ENCODE results near the gene RAB3IL1. TPM values are rescaled to one million over a fixed set of nuclear protein-coding genes. Genes with fewer than 3 reads are reported as not detected.
"Not testable (repeated sequence)": the region's sequence is repeated elsewhere in the genome, so short reads cannot be mapped to it uniquely, and the experiment has no call there.

Gene RAB3IL1
- total RNA-seq: 10 to 100 TPM in 3 of 6 donors, 1 to 10 TPM in 3; 4.4 to 20.7 (median 10.0) TPM

- ATAC-seq (ENCODE audit: low FRiP score in 2 of 2): peak in 1 of 2 donors; percentile 89
- H3K36me3 ChIP-seq: no peaks in the 10 kb centered on the region
- H3K4me1 ChIP-seq: peaks cover 12 to 36% (median 18%) of the 10 kb centered on the region in 4 donors
- peaks cover 0 to 8% (median 3%) of the 10 kb centered on the region in 4 donors for H3K27me3 ChIP-seq
- peak within 1 kb of the TSS in 3 of 4 donors; percentile 37 to 77 (median 72) for H3K27ac ChIP-seq
- DNase-seq: peak; percentile 53 to 93
- WGBS, 2 donors: 3 to 7% methylated on average over 10 to 47 of the region's 74 CpGs
- no peaks in the 10 kb centered on the region for H3K9me3 ChIP-seq
- peak within 1 kb of the TSS; percentile 40 to 64 (median 61) for H3K4me3 ChIP-seq
- TF ChIP-seq, protein P1, sequence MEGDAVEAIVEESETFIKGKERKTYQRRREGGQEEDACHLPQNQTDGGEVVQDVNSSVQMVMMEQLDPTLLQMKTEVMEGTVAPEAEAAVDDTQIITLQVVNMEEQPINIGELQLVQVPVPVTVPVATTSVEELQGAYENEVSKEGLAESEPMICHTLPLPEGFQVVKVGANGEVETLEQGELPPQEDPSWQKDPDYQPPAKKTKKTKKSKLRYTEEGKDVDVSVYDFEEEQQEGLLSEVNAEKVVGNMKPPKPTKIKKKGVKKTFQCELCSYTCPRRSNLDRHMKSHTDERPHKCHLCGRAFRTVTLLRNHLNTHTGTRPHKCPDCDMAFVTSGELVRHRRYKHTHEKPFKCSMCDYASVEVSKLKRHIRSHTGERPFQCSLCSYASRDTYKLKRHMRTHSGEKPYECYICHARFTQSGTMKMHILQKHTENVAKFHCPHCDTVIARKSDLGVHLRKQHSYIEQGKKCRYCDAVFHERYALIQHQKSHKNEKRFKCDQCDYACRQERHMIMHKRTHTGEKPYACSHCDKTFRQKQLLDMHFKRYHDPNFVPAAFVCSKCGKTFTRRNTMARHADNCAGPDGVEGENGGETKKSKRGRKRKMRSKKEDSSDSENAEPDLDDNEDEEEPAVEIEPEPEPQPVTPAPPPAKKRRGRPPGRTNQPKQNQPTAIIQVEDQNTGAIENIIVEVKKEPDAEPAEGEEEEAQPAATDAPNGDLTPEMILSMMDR (IDR thresholded peaks at IDR 0.05): peak in 1 of 6 experiments; percentile 24
- TF ChIP-seq EP300 (IDR thresholded peaks at IDR 0.05) (no peak), POLR2A (IDR thresholded peaks at IDR 0.05) (peak in 2 of 4 donors; percentile 13 to 48), POLR2AphosphoS5 (IDR thresholded peaks at IDR 0.05) (peak in 1 of 2 donors; percentile 6)
Measured at GRCh38 chr11:61917334-61918109, at the start of gene RAB3IL1. Gene RAB3IL1, minus strand, starts transcription at chr11:61917566. Its CDS starts 199 bp downstream, at chr11:61917367.

- H3K4me3 ChIP-seq: peak overlapping the region; percentile 79 to 89 (median 84)
- peaks cover 61 to 67% (median 64%) of the 10 kb centered on the region in 4 donors for H3K4me1 ChIP-seq
- 0% methylated on average over 12 to 13 of the region's 13 CpGs for WGBS, 2 donors
- peaks cover 6 to 44% (median 25%) of the 10 kb centered on the region in 4 donors for H3K36me3 ChIP-seq
- peak overlapping the region; percentile 98 to 99 (median 99) for H3K27ac ChIP-seq
- TF ChIP-seq EP300 (IDR thresholded peaks at IDR 0.05) (no peak), POLR2AphosphoS5 (IDR thresholded peaks at IDR 0.05) (peak in 1 of 2 donors; percentile 64)
- no peak for DNase-seq
- no peak for ATAC-seq (ENCODE audit: low FRiP score in 2 of 2)
- no peaks in the 10 kb centered on the region for H3K27me3 ChIP-seq
- H3K9me3 ChIP-seq: no peaks in the 10 kb centered on the region
Measured at GRCh38 chr11:61966734-61967115, 49.4 kb upstream of the RAB3IL1 start.

DNA sequence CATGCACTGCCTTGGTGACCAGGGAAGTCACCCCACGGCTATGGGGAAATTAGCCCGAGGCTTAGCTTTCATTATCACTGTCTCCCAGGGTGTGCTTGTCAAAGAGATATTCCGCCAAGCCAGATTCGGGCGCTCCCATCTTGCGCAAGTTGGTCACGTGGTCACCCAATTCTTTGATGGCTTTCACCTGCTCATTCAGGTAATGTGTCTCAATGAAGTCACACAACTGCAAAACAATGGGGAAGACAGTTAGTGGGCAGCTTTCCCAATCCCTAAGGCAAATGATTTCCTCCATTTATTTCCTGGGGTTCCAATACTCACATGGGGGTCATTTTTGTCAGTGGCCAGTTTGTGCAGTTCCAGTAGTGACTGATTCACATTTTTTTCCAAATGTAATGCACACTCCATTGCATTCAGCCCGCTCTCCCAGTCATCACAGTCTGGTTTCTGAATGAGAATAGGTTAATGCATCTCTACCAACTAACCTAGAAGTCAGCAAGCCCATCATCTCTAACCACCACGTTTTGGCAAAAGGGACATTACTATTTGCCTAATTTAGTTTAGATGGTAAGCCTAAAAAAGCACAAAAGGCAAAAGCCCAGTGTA is 47.4 kb upstream of the RAB3IL1 start:
- TF ChIP-seq POLR2AphosphoS5 (IDR thresholded peaks at IDR 0.05) (peak; percentile 38 to 64), POLR2A (IDR thresholded peaks at IDR 0.05) (peak in 1 of 4 donors; percentile 5)
- TF ChIP-seq, protein P1 (IDR thresholded peaks at IDR 0.05): peak in 1 of 6 experiments; percentile 11
- 42 to 46% methylated on average over 4 to 9 of the region's 9 CpGs for WGBS, 2 donors
- not testable (repeated sequence) for ATAC-seq (ENCODE audit: low FRiP score in 2 of 2); H3K9me3 ChIP-seq; H3K27me3 ChIP-seq
- peaks cover 6 to 44% (median 25%) of the 10 kb centered on the region in 4 donors for H3K36me3 ChIP-seq
- peak overlapping the region; percentile 98 to 99 (median 99) for H3K27ac ChIP-seq
- H3K4me1 ChIP-seq: peaks cover 47 to 52% (median 48%) of the 10 kb centered on the region in 4 donors
- peak in 1 of 2 donors; percentile 73 for DNase-seq
- peak overlapping the region; percentile 79 to 89 (median 84) for H3K4me3 ChIP-seq

- H3K27me3 ChIP-seq: no peaks in the 10 kb centered on the region
- H3K27ac ChIP-seq: peak overlapping the region; percentile 98 to 99 (median 99)
- H3K9me3 ChIP-seq: no peaks in the 10 kb centered on the region
- TF ChIP-seq POLR2A (IDR thresholded peaks at IDR 0.05) (peak in 1 of 4 donors; percentile 64), POLR2AphosphoS5 (IDR thresholded peaks at IDR 0.05) (peak; percentile 56 to 75)
- TF ChIP-seq, protein P1 (IDR thresholded peaks at IDR 0.05): no peak
- peaks cover 6 to 46% (median 25%) of the 10 kb centered on the region in 4 donors for H3K36me3 ChIP-seq
- ATAC-seq (ENCODE audit: low FRiP score in 2 of 2) (no peak), DNase-seq (no peak)
- peaks cover 41 to 46% (median 43%) of the 10 kb centered on the region in 4 donors for H3K4me1 ChIP-seq
- peak overlapping the region in 3 of 4 donors; percentile 0 to 88 (median 79) for H3K4me3 ChIP-seq
- 74 to 79% methylated on average over 4 of the region's 4 CpGs for WGBS, 2 donors
Measured at GRCh38 chr11:61964058-61964665, 46.8 kb upstream of the RAB3IL1 start.
